Loucy (cell line): ENCODE data around the gene HMGB2.

Source experiments
- CTCF ChIP-seq: fragments of 200-600 bp; sonication (generic); conservative IDR thresholded peaks from 2 replicates; pipeline ENCODE4 v1.5.1; 2014; ENCODE audit warnings: mild to moderate bottlenecking, antibody characterized with exemption, low read length
- EZH2phosphoT487 ChIP-seq: fragments of 200-600 bp; IDR thresholded peaks from 2 replicates; pipeline ENCODE4 v1.6.1; 2018; ENCODE audit warnings: antibody characterized with exemption, mild to moderate bottlenecking, moderate library complexity, borderline replicate concordance

- no peak for TF ChIP-seq CTCF
- no peak for TF ChIP-seq EZH2phosphoT487
These were observed 31.3 kb upstream of the HMGB2 start for GRCh38 chr4:173365359-173365996.
